K562 (cell line): Measurements from ENCODE around the gene VSIG10L2. TPM values are rescaled to one million over a fixed set of nuclear protein-coding genes. Genes with fewer than 3 reads are reported as not detected.

ENCODE experiments used
- ATAC-seq: fragments of 200-7000 bp; cut with Tn5 transposase; 3 replicates; pipeline ENCODE4 v1.9.1; 2020; ENCODE audit warnings: moderate library complexity
- BruUV-seq: library from RNA; stranded (reverse); fragments of 400-500 nt; replicated peaks from 2 replicates; lab custom pipeline; 2021; lab: Mats Ljungman, UMichigan
- CTCF ChIA-PET: fragments of 300-600 bp; formaldehyde crosslinking; extraction: SDS; loops from one replicate; lab custom pipeline; 2021; ENCODE audit warnings: low intra/inter-chr PET ratio; lab: Yijun Ruan, JAX
- POLR2A ChIA-PET: fragments of 300-600, 350-650 bp; sonication (Branson Sonifier 250); formaldehyde crosslinking; extraction: SDS; loops from one replicate; lab custom pipeline; 2021; ENCODE audit warnings: antibody characterized with exemption, inconsistent platforms; lab: Yijun Ruan, JAX
- DNase-seq, 4 experiments: peaks; one replicate each; pipeline versions ENCODE4 v3.0.0 to v3.0.0-alpha.2; 2011 to 2018; ENCODE audit warnings: low spot score in 3 of 4, mixed read lengths in 3 of 4; ENCODE audit errors: extremely low read depth in 1 of 4
- FAIRE-seq: peaks from 2 replicates; lab custom pipeline; 2011; peaks lifted over from hg19 to GRCh38; lab: Jason Lieb, UNC
- H2AFZ ChIP-seq: 2 replicates; pipeline ENCODE4 v1.6.0; 2011; ENCODE audit warnings: low read depth, low read length, control low read depth, inconsistent platforms
- H3K27ac ChIP-seq: fragments of 200-600 bp; 3 replicates; pipeline ENCODE4 v1.8.0; 2011; ENCODE audit warnings: low read depth, mild to moderate bottlenecking, control low read depth, inconsistent platforms, low read length, moderate library complexity, mixed read lengths; ENCODE audit errors: extremely low read depth
- H3K27me3 ChIP-seq, 2 experiments: fragments of 300-600 bp in 1 of 2; 2 replicates in 1 of 2; 3 replicates in 1 of 2; pipeline versions ENCODE4 v1.6.0 to v1.8.0; 2011; ENCODE audit warnings: inconsistent platforms in 2 of 2, low read length in 2 of 2, mild to moderate bottlenecking in 1 of 2, mixed read lengths in 1 of 2, moderate library complexity in 1 of 2; ENCODE audit not compliant: control insufficient read depth in 2 of 2, insufficient read depth in 2 of 2
- H3K36me3 ChIP-seq: fragments of 300-600 bp; 3 replicates; pipeline ENCODE4 v1.8.0; 2011; ENCODE audit warnings: mild to moderate bottlenecking, low read length, inconsistent platforms; ENCODE audit not compliant: control insufficient read depth, insufficient read depth
- H3K4me1 ChIP-seq, 2 experiments: fragments of 200-600 bp in 1 of 2; replicated peaks in 1 of 2; 2 replicates in 1 of 2; 3 replicates in 1 of 2; pipeline versions ENCODE4 v1.5.1 to v1.8.0; 2011; ENCODE audit warnings: inconsistent platforms in 2 of 2, low read length in 2 of 2, mild to moderate bottlenecking in 1 of 2, mixed read lengths in 1 of 2, moderate library complexity in 1 of 2; ENCODE audit not compliant: control insufficient read depth in 2 of 2, insufficient read depth in 2 of 2
- H3K4me2 ChIP-seq: 2 replicates; pipeline ENCODE4 v1.6.1; 2011; ENCODE audit warnings: low read length, control low read depth, inconsistent platforms, mixed read lengths; ENCODE audit not compliant: insufficient read depth
- H3K4me3 ChIP-seq: fragments of 200-600 bp; sonication (generic), shearing (Covaris generic); 2 replicates; pipeline ENCODE4 v1.5.1; 2016; ENCODE audit warnings: control low read depth, inconsistent platforms
- H3K79me2 ChIP-seq: fragments of 200-600 bp; 3 replicates; pipeline ENCODE4 v1.8.0; 2011; ENCODE audit warnings: low read length, inconsistent platforms; ENCODE audit not compliant: control insufficient read depth, insufficient read depth
- H3K9ac ChIP-seq, 2 experiments: 2 replicates each; pipeline versions ENCODE4 v1.6.0 to v1.6.1; 2011; ENCODE audit warnings: low read depth in 2 of 2, low read length in 2 of 2, control low read depth in 1 of 2, inconsistent platforms in 1 of 2, mild to moderate bottlenecking in 1 of 2, mixed read lengths in 1 of 2; ENCODE audit not compliant: insufficient read depth in 1 of 2
- H3K9me1 ChIP-seq: one replicate; pipeline ENCODE4 v1.6.0; 2011; ENCODE audit warnings: inconsistent platforms, mild to moderate bottlenecking, low read length, moderate library complexity; ENCODE audit not compliant: control insufficient read depth, insufficient read depth
- H3K9me3 ChIP-seq: replicated peaks from 2 replicates; pipeline ENCODE4 v1.5.1; 2011; ENCODE audit warnings: low read depth, low read length, inconsistent platforms; ENCODE audit not compliant: control insufficient read depth, insufficient read depth
- H4K20me1 ChIP-seq: replicated peaks from 2 replicates; pipeline ENCODE4 v1.6.1; 2011; ENCODE audit warnings: low read length, inconsistent platforms, mixed read lengths; ENCODE audit not compliant: control insufficient read depth, insufficient read depth
- CBFA2T2 ChIP-seq: fragments of 450-650 bp; conservative IDR thresholded peaks from 2 replicates; pipeline ENCODE4 v1.6.1; 2017; ENCODE audit warnings: mild to moderate bottlenecking
- CHD1 ChIP-seq: fragments of 200-600 bp; sonication (generic); IDR thresholded peaks from one replicate; pipeline ENCODE4 v1.6.1; 2012; ENCODE audit warnings: mild to moderate bottlenecking, moderate library complexity, low read length, inconsistent platforms
- FOXP1 ChIP-seq: sonication (generic); formaldehyde crosslinking; IDR thresholded peaks from 2 replicates; pipeline ENCODE4 v1.8.0; 2022; ENCODE audit warnings: mild to moderate bottlenecking, missing genetic modification reagents
- HOXB6 ChIP-seq: fragments of 250-450 bp; sonication (Bioruptor Pico); IDR thresholded peaks from 2 replicates; pipeline ENCODE4 v1.5.1; 2022; ENCODE audit warnings: mild to moderate bottlenecking, borderline replicate concordance
- NFIC ChIP-seq: fragments of 450-650 bp; IDR thresholded peaks from 2 replicates; pipeline ENCODE4 v1.6.1; 2017; ENCODE audit warnings: mild to moderate bottlenecking, inconsistent platforms
- USF2 ChIP-seq: sonication (generic); formaldehyde crosslinking; IDR thresholded peaks from 2 replicates; pipeline ENCODE4 v1.5.0; 2020; ENCODE audit warnings: missing genetic modification reagents
- ZFP36 ChIP-seq: fragments of 150-350 bp; IDR thresholded peaks from 2 replicates; pipeline ENCODE4 v1.6.1; 2018; ENCODE audit warnings: low read length, low read depth; ENCODE audit not compliant: partially characterized antibody
- WGBS: fragments of 100-300 bp; shearing (Covaris generic); methylation state at CpG from one replicate; pipeline ENCODE4 v1.1.6; 2016; ENCODE audit warnings: low coverage, mixed read lengths; ENCODE audit not compliant: insufficient coverage; ENCODE audit errors: missing lambda C conversion rate; 5-methylcytosine and 5-hydroxymethylcytosine counted together
- in situ Hi-C: fragments of 300-500 bp; cut with MboI; formaldehyde crosslinking; loops from 4 replicates; pipeline ENCODE4 v1.15.0; 2018; ENCODE audit warnings: inconsistent platforms, mixed read lengths
- intact Hi-C: fragments of 100-400 bp; cut with micrococcal nuclease; formaldehyde crosslinking; loops from 2 replicates; pipeline ENCODE4 v1.14.2; 2022
- polyA plus RNA-seq, 8 experiments: library from polyadenylated mRNA; depleted of rRNA in 4 of 8; stranded (reverse) in 5 of 8; unstranded in 3 of 8; fragments of >200 nt; fragmentation: Nextera tagmentation in 2 of 8; fragmentation: Illumina TruSeq in 1 of 8; extraction: Ambion mirVana in 2 of 8; extraction: Trizol in 1 of 8; gene quantifications; 2 replicates each; pipeline versions ENCODE4 v1.2.1 to v1.2.3, GENCODE V29; 2011 to 2014; ENCODE audit warnings: inconsistent platforms in 1 of 8, missing spikeins in 1 of 8
- total RNA-seq, 7 experiments: library from RNA; depleted of rRNA in 6 of 7; stranded (reverse); fragments of >200 nt in 6 of 7; fragmentation: Illumina TruSeq in 2 of 7; extraction: Trizol in 2 of 7; gene quantifications; 2 replicates each; pipeline versions ENCODE4 v1.2.1 to v1.2.3, GENCODE V29; 2011 to 2021; ENCODE audit warnings: low replicate concordance in 1 of 7

VSIG10L2 gene
- total and polyA plus RNA-seq, 9 of the 15 experiments (the other 6 are each of a cell fraction or from before 2014, with no cell fraction given): not detected

- intact Hi-C loops: no loop called here
- ChIA-PET CTCF (no interaction called here), POLR2A (no interaction called here)
- no peak overlapping the region for H3K27ac ChIP-seq
- no peak overlapping the region for H3K4me3 ChIP-seq
- DNase-seq (no peak), ATAC-seq (no peak), FAIRE-seq (no peak)
- H3K9me1 ChIP-seq: no peaks in the 10 kb centered on the region
- 2% methylated on average over 3 of the region's 3 CpGs for WGBS
- H3K4me1 ChIP-seq: no peaks in the 10 kb centered on the region
- peaks cover 5 to 8% of the 10 kb centered on the region in 2 experiments; a peak in 4 of 5 replicates for H3K27me3 ChIP-seq
- H2AFZ ChIP-seq: no peak overlapping the region
- no peaks in the 10 kb centered on the region for H3K79me2 ChIP-seq
- H3K4me2 ChIP-seq: no peak overlapping the region
- H3K36me3 ChIP-seq: no peaks in the 10 kb centered on the region
- no TSS peak for BruUV-seq
- no peaks in the 10 kb centered on the region for H3K9me3 ChIP-seq
- no peaks in the 10 kb centered on the region for H4K20me1 ChIP-seq
- H3K9ac ChIP-seq: no peak overlapping the region
- no peak for TF ChIP-seq CHD1
- TF ChIP-seq NFIC: peak; percentile 27; the same call in 1 of the 2 replicates
- in situ Hi-C loops: no loop called here
These were observed 44.4 kb downstream of the VSIG10L2 start for GRCh38 chr11:125990244-125990643.

- H3K27ac ChIP-seq: no peak overlapping the region
- no peak for DNase-seq
- H3K4me1 ChIP-seq: no peaks in the 10 kb centered on the region
- H3K4me3 ChIP-seq: no peak overlapping the region
- no peak overlapping the region for H2AFZ ChIP-seq
- H3K9me1 ChIP-seq: no peaks in the 10 kb centered on the region
- no peak overlapping the region for H3K4me2 ChIP-seq
- ChIA-PET POLR2A (no interaction called here), CTCF (no interaction called here)
- in situ Hi-C loops: no loop called here
- no peaks in the 10 kb centered on the region for H3K9me3 ChIP-seq
- intact Hi-C loops: no loop called here
- ATAC-seq: no peak
- peaks cover 10 to 12% of the 10 kb centered on the region in 2 experiments for H3K27me3 ChIP-seq
- WGBS: 2% methylated on average over 7 of the region's 7 CpGs
- no peak for FAIRE-seq
- H4K20me1 ChIP-seq: no peaks in the 10 kb centered on the region
- no peak overlapping the region for H3K9ac ChIP-seq
- no peaks in the 10 kb centered on the region for H3K79me2 ChIP-seq
- no TSS peak for BruUV-seq
- no peaks in the 10 kb centered on the region for H3K36me3 ChIP-seq
- TF ChIP-seq HOXB6 (CRISPR knock-in tag): no peak
- TF ChIP-seq ZFP36: no peak
- TF ChIP-seq FOXP1 (CRISPR knock-in tag): no peak
- no peak for TF ChIP-seq CBFA2T2
- no peak for TF ChIP-seq USF2 (CRISPR knock-in tag)
These were observed 47.0 kb downstream of the VSIG10L2 start for GRCh38 chr11:125992893-125993292.
